GM18873 (cell line): ENCODE data around the gene TNS4.

Source experiments
- ATAC-seq: cut with Tn5 transposase; IDR thresholded peaks from one replicate; pipeline ENCODE4 v1.9.1; 2021; ENCODE audit warnings: mild to moderate bottlenecking, moderate library complexity, moderate number of reproducible peaks; ENCODE audit not compliant: unreplicated experiment, low FRiP score

The TNS4 gene

DNA sequence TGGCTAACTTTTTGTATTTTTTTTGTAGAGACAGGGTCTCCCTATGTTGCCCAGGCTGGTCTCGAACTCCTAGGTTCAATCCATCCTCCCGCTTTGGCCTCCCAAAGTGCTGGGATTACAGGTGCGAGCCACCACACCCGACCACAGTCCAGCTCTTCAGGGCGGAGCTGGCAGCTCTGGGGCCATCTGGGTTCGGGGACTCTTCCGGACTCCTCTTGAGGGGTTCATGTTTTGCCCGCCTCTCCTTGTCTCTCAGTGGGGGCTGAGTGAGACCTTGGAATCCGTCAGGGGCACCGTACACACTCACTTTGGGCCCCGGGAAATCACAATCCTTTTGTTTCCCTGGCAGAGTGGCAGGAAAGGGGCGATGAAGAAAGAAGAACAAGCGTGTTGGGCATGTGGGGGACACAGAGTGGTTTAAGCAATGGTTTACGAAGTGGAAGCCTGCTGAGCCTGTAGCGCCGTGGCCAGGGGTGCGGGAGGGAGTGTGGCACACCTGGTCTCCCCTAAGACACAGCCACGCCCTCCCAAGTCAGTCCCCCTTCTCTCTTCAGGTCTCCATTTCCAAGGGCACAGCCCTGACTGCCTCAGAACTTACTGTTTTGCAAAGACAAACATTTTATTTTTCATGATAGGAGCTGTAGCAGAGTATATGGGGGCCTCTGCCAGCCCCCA, 26.1 kb downstream of the TNS4 start:
- ATAC-seq, result no peak

- no peak for ATAC-seq
These were observed 26.9 kb downstream of the TNS4 start for GRCh38 chr17:40474419-40475002.

DNA sequence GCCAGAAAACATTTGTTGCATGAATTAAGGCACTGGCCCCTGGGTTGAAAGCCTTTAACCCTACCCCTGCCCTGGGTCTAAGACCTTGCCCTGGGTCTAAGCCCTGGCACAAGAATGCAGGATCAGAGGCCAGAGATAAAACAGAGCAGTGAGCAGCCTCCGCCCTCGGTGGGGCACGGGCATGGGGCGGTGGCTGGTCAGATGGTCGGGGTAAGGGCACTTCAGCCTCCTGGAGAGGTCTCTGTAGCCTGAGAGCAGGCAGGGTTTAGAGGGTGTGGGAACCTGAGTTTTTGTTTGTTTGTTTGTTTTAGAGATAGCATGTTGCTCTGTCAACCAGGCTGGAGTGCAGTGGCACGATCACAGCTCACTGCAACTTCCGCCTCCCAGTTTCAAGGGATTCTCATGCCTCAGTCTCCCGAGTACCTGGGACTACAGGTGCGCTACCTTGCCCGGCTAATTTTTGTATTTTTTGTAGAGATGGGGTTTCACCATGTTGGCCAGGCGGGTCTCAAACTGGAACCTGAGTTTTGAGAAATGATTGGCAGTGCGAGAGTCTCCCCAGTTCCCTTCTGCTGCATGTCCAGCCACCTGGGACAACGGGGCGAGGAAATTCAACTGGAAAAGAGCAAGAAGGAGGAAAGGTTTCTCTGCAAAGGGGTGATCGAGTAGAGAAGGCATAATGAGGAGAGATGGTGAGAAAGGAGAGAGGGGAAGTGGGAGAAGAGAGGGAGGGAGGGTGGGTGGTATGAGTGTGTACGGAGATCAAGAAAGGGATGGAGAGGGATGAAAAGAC, 27.7 kb downstream of the TNS4 start:
- no peak for ATAC-seq

DNA sequence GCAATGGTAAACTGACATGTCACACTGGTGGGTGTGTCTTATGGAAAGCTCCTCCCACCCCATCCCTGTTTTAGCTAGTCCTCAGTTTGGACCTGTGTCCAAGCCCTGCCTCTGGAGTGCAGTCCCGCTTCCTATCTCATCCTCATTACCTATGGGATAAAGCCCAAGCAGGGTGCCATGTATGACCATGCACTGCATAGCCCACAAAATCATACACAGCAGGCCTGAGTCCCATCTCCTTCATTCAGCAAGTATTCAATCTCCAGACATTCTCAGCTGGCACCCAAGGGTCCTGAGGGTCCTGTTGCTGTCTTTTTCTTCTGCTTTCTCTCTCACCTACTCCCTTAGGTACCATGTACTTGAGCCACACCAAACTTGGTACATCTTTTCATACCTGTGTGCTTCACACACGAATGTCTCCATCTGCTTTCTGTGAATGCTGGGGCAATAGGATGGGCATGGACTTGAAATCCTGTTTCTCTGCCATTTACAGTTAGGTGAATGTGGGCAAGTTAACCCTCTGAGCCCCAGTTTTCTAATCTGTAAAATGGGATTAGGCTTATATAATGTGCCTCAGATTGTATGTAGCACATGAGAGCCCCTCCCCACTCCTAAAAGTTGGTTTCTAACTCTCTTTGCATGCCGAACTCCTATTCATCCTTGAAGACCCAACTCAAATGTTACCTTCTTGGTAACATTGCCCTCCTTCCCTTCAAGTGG, 28.5 kb downstream of the TNS4 start:
- no peak for ATAC-seq

- ATAC-seq, result no peak
These were observed 29.3 kb downstream of the TNS4 start for GRCh38 chr17:40471846-40472732.

DNA sequence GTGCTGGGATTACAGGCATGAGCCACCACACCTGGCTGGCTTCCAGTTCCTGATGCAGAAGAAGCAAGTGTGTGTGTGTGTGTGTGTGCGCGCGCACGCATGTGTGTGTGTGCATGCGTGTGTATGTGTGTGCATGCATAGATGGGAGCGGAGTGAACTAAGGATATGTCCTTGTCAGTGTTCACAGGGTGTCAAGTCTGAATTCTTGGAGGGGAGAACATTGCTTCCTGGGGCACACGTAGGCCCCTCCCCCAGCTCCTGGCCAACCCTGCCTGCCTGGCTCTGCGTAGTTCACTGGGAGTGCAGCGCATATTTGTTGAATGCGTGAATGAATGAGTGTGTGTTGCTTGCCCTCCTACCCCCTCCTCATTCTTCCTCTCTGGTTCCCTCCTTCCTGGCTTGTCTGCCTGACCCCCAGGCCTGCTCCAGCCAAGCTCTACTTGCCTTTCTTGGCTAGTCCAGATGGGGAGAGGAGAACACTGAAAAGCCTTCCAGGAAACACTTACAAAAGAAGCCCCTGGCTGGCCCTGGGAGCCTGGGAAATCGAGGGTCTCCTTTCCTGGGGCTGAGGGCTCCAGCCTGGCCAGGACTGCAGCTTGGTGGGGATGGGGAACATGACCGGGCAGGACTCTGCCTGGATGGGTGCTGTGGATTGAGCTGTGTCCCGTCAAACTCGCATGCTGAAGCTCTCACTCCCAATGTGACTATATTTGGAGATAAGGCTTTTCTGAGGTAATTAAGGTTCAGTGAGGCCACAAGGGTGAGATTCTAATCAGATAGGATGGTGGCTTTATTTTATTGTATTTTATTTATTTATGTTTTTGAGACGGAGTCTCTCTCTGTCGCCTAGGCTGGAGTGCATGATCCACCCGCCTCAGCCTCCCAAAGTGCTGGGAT, 30.2 kb downstream of the TNS4 start:
- no peak for ATAC-seq

GRCh38 chr17:40469805-40470675, 31.4 kb downstream of the TNS4 start:
- no peak for ATAC-seq

DNA sequence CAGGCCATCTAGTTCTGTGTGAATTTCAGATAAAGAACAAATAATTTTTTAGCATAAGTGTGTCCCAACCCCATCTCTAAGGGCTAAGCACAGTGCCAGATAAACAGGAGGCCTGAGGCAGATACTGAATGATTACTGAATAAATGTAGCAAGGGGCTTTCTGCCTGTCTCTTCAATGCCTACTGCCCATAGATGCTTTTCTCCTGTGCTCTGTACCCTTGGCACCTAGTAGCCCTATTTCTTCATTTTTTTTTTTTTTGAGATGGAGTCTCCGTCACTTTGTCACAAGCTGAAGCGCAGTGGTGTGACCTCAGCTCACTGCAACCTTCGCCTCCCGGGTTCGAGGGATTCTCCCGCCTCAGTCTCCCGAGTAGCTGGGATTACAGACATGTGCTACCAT, 32.9 kb downstream of the TNS4 start:
- ATAC-seq, result no peak

GRCh38 chr17:40467281-40467867, 34.0 kb downstream of the TNS4 start:
- ATAC-seq, result no peak

DNA sequence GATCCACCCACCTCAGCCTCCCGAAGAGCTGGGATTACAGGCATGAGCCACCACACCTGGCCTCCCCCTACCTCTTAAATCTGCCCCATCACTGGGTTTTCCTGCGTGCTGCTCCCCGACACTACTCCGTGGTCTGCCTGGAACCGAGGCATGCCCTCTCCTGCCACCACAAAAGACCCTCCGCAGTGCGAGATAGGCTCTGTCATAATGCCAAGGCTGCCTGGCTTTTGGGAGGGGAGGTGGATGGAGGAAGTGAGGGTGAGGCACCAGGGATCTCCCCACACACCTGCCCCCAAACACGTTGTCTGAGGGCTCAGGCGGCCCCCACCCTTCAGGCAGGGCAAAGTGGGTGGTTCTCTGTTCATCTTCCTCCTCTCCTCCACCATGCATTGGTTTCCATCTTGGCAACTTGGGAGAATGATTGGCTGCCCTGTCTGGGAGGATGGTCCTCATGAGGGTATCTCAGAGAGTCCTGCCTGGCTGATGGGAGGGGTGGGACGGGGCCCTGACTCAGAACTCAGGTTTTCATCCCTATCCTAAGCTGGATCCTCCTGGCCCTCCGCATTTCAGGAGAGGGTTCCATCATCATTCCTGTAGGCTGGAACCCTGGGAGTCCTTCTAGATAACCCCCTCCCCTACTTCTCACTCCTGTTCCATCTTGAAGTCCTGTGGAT, 35.0 kb downstream of the TNS4 start:
- no peak for ATAC-seq

DNA sequence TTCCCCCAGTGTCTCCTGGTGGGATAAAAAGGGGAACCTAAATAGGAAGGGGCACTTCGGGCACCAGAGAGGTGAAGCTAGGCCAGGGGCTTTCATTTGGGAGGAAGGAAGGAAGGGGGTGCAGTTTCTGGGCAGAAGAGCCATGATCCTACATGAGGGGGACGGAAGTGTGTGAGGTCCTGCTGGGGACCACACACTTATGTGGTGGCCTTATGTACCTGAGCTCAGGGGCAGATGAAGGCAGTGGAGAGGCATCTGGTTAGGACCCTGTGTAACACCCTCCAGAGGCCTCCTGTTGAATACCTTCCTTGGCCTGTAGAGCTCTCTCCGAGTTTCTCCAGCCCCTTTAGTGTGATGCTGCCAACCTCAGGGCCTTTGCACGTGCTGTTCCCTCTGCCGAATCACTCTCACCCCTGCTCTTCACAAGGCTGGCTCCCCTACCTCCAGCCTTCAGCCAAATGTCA, 37.0 kb downstream of the TNS4 start:
- ATAC-seq, result no peak

DNA sequence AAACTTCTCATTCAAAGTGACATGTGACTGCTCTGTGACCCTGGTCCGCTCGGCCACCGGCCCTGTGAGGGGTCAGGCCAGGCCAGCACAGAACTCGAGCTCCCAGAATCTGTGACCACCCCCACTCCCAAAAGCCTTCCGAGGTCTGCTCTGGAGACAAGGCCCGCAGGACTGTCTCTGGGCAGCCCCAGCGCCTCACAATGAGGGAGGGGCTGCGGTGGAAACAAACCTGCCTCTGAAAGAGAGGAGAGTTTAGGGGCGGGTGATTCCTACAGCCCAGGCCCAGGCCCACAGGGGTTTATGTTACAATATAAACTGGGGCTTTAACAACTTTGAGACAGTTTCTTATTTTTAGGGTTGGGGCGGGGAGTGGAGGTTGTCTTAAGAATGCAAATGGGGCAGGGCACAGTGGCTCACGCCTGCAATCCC, 38.3 kb downstream of the TNS4 start:
- no peak for ATAC-seq

DNA sequence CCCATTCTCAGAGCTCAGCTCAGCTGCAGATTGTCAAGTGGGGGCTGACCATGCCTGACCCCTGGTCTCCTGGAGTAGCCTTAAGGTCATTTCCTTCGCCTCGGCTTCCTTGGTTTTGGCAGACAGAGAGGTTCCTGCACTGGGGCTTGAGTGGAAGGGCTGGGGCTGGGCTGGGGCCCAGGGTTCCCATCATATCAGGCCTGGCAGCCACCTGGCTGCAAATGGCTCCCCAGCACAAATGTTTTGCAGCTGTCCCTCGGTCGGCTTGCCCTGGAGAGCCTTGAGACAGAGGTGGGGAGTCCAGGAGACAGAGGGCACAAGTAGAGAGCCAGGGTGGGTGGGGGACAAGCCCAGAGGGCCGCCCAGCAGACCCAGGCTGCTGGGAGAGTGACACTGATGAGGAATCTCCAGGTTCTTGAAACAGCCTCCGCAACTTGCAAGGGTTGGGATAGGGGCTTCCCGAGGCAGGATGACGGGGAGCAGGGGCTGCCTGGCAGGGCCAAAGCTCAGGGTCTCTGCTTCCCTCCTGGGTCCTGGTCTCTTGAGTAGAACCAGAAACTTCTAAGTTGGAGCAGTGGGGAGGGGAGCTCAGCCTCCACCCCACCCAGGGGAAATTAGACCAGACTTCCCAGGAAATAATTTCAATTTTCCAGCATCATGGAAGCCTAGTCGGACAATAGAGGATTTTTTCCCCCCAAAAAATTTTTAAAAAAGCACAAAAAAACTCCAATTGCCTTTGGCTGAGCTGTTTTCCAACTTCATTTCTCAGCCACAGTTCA, 38.9 kb downstream of the TNS4 start:
- ATAC-seq, result no peak

GRCh38 chr17:40461732-40462342, 39.6 kb downstream of the TNS4 start:
- ATAC-seq, result no peak

- ATAC-seq, result no peak
These were observed 40.3 kb downstream of the TNS4 start for GRCh38 chr17:40460968-40461731.
